ENCODE data around the gene HSP90AA1.

- TF ChIP-seq CTCF (IDR thresholded peaks at IDR 0.05) (peak; percentile 79 to 85 (median 80)), POLR2A (IDR thresholded peaks at IDR 0.05) (no peak)
Observed at GRCh38 chr14:102096569-102097188, 9.8 kb upstream of the HSP90AA1 start.
